LNCAP (cell line): ENCODE measurements around the gene TWNK.

Experiments used
- TF ChIP-seq, protein P1 (sequence below): fragments of 450-650 bp; IDR thresholded peaks from 2 replicates; pipeline ENCODE4 v1.5.1; 2017; ENCODE audit warnings: mild to moderate bottlenecking

The TWNK gene

DNA sequence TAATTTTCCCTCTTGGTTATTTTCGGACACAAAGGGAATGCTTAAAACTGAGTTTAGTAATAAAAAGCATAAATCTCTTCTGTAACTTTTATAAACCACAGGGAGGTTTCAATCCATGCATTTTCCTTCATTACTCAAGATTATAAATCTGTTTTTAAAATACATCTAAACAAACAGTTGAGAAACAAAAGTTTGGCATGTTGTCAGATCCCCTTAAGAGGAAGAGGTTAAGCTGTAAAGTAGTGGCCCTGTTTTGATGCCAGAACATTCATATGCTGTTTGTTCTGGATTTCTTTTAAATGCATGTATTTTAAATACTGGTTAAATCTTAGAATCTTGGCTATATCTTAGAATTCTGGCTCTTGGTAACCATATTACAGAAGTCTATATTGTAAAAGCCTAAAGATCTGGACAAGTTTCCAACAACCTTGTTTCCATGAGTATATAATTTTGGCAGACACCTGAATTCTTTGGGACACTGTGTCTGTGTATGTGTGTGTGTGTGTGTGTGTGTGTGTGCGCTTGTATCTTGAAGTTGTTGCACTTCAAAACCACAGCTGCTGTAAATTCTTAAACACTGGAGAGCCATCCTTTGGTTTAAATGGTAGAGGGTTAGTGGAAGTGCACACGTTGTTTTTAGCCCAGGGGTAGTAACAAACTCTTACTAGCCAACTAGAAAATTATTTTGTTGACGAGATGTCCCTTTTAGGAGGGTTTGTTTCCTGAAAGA is 24.8 kb upstream of the TWNK start:
- TF ChIP-seq, protein P1, sequence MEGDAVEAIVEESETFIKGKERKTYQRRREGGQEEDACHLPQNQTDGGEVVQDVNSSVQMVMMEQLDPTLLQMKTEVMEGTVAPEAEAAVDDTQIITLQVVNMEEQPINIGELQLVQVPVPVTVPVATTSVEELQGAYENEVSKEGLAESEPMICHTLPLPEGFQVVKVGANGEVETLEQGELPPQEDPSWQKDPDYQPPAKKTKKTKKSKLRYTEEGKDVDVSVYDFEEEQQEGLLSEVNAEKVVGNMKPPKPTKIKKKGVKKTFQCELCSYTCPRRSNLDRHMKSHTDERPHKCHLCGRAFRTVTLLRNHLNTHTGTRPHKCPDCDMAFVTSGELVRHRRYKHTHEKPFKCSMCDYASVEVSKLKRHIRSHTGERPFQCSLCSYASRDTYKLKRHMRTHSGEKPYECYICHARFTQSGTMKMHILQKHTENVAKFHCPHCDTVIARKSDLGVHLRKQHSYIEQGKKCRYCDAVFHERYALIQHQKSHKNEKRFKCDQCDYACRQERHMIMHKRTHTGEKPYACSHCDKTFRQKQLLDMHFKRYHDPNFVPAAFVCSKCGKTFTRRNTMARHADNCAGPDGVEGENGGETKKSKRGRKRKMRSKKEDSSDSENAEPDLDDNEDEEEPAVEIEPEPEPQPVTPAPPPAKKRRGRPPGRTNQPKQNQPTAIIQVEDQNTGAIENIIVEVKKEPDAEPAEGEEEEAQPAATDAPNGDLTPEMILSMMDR: no peak

DNA sequence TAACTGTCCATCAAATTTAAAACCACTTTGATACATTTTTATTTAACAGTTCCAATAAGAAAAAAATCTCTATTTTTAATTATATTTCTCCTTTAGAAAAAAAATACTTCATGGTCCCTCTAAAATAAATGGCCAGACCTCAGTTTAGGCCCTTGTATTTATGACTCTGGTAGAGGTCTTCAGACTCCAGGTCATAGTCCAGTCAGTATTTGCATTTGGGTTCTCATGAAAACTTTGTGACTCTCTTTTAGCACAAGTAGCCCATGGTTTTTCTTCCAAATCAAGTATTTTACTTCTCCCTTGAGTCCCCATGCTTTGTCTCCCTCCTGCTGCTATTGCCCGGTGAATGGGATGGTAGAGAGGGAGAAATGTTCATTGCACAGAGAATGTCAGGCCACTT is 23.5 kb upstream of the TWNK start:
- TF ChIP-seq, protein P1: no peak

DNA sequence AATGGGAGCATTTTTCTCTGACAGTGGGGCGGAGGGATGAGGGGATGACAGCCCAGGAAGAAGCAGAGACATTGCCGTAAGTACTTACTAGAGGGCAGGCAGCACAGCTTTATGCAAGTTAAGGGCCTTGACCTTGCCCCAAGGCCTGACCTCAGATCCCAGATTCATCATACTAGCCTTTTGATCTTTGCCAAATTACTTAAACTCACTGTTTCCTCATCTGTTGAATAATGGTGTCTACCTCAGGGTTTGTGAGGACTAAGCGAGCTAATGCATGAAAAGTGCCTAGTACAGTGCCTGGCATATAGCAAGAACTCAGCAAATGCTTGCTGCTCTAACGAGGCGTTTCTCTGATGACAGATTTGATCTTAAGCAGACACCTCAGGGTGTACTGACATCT is 21.5 kb upstream of the TWNK start:
- TF ChIP-seq, protein P1: no peak

DNA sequence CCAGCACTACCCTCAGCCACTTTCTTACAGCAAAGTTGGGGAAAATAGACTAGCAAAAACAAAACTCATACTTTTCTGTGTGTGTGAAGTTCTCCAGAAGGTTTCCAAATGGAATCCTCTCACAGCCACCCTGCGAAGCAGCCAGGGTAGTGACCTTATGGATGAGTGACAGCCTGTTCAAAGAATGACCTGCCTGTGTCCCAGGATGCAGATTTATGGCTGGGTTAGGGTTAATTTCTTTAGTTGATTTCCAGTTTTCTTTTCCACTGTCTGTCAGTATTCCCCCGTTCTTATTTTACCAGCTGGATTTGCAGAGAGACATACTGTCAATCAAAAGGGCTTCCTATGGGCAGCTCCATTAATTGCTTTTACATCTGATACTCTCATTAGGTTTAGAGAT is 20.5 kb upstream of the TWNK start:
- TF ChIP-seq, protein P1: no peak

DNA sequence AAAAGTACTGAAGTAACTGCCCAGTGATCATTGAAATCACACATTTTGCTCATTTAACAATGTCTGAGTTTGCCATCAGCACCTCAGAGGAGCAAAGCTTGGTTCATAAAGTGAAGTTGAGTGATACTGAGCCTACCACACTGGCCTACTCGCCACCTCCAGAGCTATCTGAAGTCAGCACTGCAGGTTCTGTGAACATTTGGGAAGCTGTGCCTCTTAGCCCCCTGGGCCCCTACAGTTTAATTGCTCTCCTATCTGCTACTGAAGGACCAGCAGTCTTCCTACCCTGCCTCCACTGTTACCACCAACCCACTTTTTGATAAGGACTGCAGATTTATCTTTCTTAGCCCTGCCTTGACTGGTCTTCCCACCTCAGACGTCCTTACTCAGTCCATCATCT is 20.0 kb upstream of the TWNK start:
- TF ChIP-seq, protein P1: no peak

DNA sequence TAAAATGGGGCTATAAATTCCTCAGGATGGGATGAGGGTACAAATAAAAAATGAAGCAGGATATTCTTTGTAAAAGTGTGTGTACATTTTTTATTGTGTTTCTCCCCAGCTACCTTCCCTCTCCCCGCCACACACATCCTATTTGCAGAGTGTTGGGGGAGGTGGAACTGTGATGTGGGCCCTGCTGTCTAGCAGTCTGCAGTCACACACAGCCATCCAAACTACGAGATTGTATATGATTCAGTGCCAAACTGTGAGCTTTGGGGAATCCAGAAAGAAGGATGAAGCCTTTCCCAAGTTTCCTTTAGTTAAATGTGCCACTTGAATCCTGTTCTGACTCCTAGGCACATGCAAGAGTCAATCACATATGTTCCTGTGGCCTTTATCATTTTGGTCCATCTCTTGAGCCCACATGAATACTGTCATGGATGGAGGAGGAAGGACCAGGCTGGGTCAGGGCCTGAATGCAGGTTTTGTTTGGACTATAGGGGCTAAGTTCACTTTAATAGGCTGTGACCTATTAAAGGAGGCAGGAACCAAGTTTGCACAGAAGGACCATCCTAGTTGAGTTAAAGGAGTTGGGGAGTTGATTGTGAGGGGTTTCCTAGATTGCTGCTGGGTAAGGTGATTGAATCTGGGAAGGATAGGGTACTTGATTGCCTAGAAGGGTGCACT is 19.1 kb upstream of the TWNK start:
- TF ChIP-seq, protein P1: no peak

DNA sequence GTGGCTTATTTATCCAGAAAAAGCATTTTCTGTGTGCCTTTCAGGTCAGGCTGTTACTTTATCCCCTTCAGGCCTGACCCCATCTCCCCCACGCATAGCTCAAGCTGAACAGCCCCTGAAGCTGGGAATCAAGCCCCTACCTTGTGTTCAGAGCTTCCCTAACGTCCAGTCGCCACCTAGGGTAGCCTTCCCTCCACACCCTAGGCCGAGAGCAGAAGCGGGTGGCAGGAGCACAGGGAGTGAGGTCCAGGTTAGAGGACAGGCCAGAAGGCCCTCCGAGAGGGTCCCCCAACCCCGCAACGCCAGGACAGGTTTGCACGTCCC is 18.5 kb upstream of the TWNK start:
- TF ChIP-seq, protein P1: no peak
